CD14-positive monocyte (primary cell): ENCODE measurements around the gene UBE2I. TPM values are rescaled to one million over a fixed set of nuclear protein-coding genes. Genes with fewer than 3 reads are reported as not detected.
"Not testable (repeated sequence)": the region's sequence is repeated elsewhere in the genome, so short reads cannot be mapped to it uniquely, and the experiment has no call there.

Experiments
- DNase-seq, 3 donors: peaks; one replicate each; pipeline ENCODE4 v3.0.0-alpha.2; 2011 to 2022
- H2AFZ ChIP-seq: 2 replicates; pipeline ENCODE4 v1.6.0; 2012; ENCODE audit warnings: mild to moderate bottlenecking, low read depth, low read length, inconsistent platforms; ENCODE audit not compliant: insufficient read depth, poor library complexity, severe bottlenecking
- H3K27ac ChIP-seq, 2 donors: 1 replicate in 1 of 2; 2 replicates in 1 of 2; pipeline ENCODE4 v1.5.1; 2012 to 2013; ENCODE audit warnings: low read length in 2 of 2, control low read depth in 1 of 2, inconsistent platforms in 1 of 2, low read depth in 1 of 2, mild to moderate bottlenecking in 1 of 2
- H3K27me3 ChIP-seq, 2 donors: one replicate each; pipeline versions ENCODE4 v1.6.0 to v1.6.1; 2011 to 2013; ENCODE audit warnings: low read length in 2 of 2; ENCODE audit not compliant: control insufficient read depth in 2 of 2, insufficient read depth in 2 of 2
- H3K36me3 ChIP-seq, 2 donors: replicated peaks in 1 of 2; 1 replicate in 1 of 2; 2 replicates in 1 of 2; pipeline versions ENCODE4 v1.5.1 to v1.6.1; 2012 to 2013; ENCODE audit warnings: low read length in 2 of 2, control low read depth in 1 of 2, inconsistent platforms in 1 of 2, mild to moderate bottlenecking in 1 of 2; ENCODE audit not compliant: insufficient read depth in 2 of 2, control insufficient read depth in 1 of 2
- H3K4me1 ChIP-seq, 2 donors: 1 replicate in 1 of 2; 2 replicates in 1 of 2; pipeline versions ENCODE4 v1.5.1 to v1.6.1; 2012 to 2013; ENCODE audit warnings: low read length in 2 of 2, control low read depth in 1 of 2, inconsistent platforms in 1 of 2, mild to moderate bottlenecking in 1 of 2, moderate library complexity in 1 of 2; ENCODE audit not compliant: insufficient read depth in 2 of 2, control insufficient read depth in 1 of 2
- H3K4me2 ChIP-seq: replicated peaks from 2 replicates; pipeline ENCODE3; 2012; ENCODE audit warnings: low read length, moderate library complexity, mild to moderate bottlenecking; ENCODE audit not compliant: poor library complexity, severe bottlenecking; ENCODE audit errors: extremely low read depth
- H3K4me3 ChIP-seq, 3 experiments: fragments of 200-600 bp in 1 of 3; sonication (generic) in 1 of 3; replicated peaks in 1 of 3; 1 replicate in 2 of 3; 2 replicates in 1 of 3; pipeline ENCODE4 v1.5.1; 2011 to 2013; ENCODE audit warnings: low read length in 3 of 3, mild to moderate bottlenecking in 3 of 3, control low read depth in 2 of 3, low read depth in 2 of 3, inconsistent platforms in 1 of 3, moderate library complexity in 1 of 3
- H3K79me2 ChIP-seq: 2 replicates; pipeline ENCODE4 v1.6.0; 2012; ENCODE audit warnings: mild to moderate bottlenecking, control low read depth, inconsistent platforms, low read length, moderate library complexity; ENCODE audit not compliant: insufficient read depth
- H3K9ac ChIP-seq: 2 replicates; pipeline ENCODE4 v1.6.0; 2017; ENCODE audit warnings: low read length, mild to moderate bottlenecking; ENCODE audit not compliant: insufficient read depth, poor library complexity, severe bottlenecking
- H3K9me3 ChIP-seq, 2 donors: replicated peaks in 1 of 2; 1 replicate in 1 of 2; 2 replicates in 1 of 2; pipeline versions ENCODE4 v1.5.1 to v1.6.1; 2012 to 2013; ENCODE audit warnings: low read length in 2 of 2, control low read depth in 1 of 2; ENCODE audit not compliant: control insufficient read depth in 1 of 2, insufficient read depth in 1 of 2
- H4K20me1 ChIP-seq: 2 replicates; pipeline ENCODE4 v1.6.0; 2012; ENCODE audit warnings: mild to moderate bottlenecking, low read length, control low read depth, moderate library complexity; ENCODE audit not compliant: insufficient read depth
- H3K27ac Mint-ChIP-seq, 7 donors: one replicate each; pipeline ENCODE4 v1.8.0; 2020; ENCODE audit warnings: mild to moderate bottlenecking in 7 of 7, mixed read lengths in 7 of 7, moderate library complexity in 6 of 7, inconsistent platforms in 2 of 7
- H3K27me3 Mint-ChIP-seq, 3 donors: one replicate each; pipeline ENCODE4 v1.8.0; 2021 to 2022; ENCODE audit warnings: low read depth in 3 of 3, mild to moderate bottlenecking in 3 of 3, mixed read lengths in 3 of 3, moderate library complexity in 3 of 3, inconsistent platforms in 1 of 3
- H3K36me3 Mint-ChIP-seq, 2 donors: one replicate each; pipeline ENCODE4 v1.8.0; 2020; ENCODE audit warnings: mixed read lengths in 2 of 2, inconsistent platforms in 1 of 2, mild to moderate bottlenecking in 1 of 2
- H3K4me1 Mint-ChIP-seq: one replicate; pipeline ENCODE4 v1.8.0; 2020; ENCODE audit warnings: mild to moderate bottlenecking, mixed read lengths
- H3K4me3 Mint-ChIP-seq, 2 donors: one replicate each; pipeline ENCODE4 v1.8.0; 2020; ENCODE audit warnings: mild to moderate bottlenecking in 2 of 2, mixed read lengths in 2 of 2, moderate library complexity in 1 of 2
- H3K9me3 Mint-ChIP-seq, 7 donors: one replicate each; pipeline ENCODE4 v1.8.0; 2020 to 2022; ENCODE audit warnings: mixed read lengths in 7 of 7, mild to moderate bottlenecking in 6 of 7, moderate library complexity in 6 of 7, inconsistent platforms in 2 of 7
- WGBS: methylation state at CpG from one replicate; pipeline ENCODE4 v1.1.5; 2013; ENCODE audit warnings: missing lambda C conversion rate; ENCODE audit not compliant: insufficient coverage; 5-methylcytosine and 5-hydroxymethylcytosine counted together
- intact Hi-C, 2 donors: fragments of 100-400 bp; cut with micrococcal nuclease; formaldehyde crosslinking; loops; one replicate each; pipeline versions ENCODE4 v1.15.0 to v1.15.1; 2023
- polyA plus RNA-seq, 3 donors: library from polyadenylated mRNA; depleted of rRNA in 1 of 3; unstranded in 2 of 3; stranded (reverse) in 1 of 3; fragments of 300-500 nt in 2 of 3; fragments of >200 nt in 1 of 3; fragmentation: Illumina TruSeq in 2 of 3; gene quantifications; 1 replicate in 2 of 3; 2 replicates in 1 of 3; pipeline ENCODE4 v1.2.3, GENCODE V29; 2012 to 2021
- TF ChIP-seq, protein P1 (sequence below): fragments of 200-600 bp; IDR thresholded peaks from one replicate; pipeline ENCODE4 v1.8.0; 2022; ENCODE audit warnings: antibody characterized with exemption, mild to moderate bottlenecking

Gene UBE2I
- polyA plus RNA-seq, 3 donors: 76.8 to 112 (median 88.8) TPM

DNA sequence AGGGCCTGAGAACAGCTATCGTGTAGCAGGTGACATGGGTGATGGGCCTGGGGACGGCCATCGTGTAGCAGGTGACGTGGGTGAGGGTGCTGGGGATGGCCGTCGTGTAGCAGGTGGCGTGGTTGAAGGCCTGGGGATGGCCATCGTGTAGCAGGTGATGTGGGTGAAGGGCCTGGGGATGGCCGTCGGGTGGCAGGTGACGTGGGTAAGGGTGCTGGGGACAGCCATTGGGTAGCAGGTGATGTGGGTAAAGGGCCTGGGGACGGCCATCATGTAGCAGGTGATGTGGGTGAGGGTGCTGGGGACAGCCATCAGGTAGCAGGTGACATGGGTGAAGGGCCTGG, 38.1 kb upstream of the UBE2I start:
- Histone ChIP-seq H3K79me2 (no peaks in the 10 kb centered on the region), H3K36me3 (no peaks in the 10 kb centered on the region), H4K20me1 (no peaks in the 10 kb centered on the region), H3K4me2 (no peak overlapping the region), H3K4me3 (no peak overlapping the region), H3K9ac (no peak overlapping the region), H3K27me3 (no peaks in the 10 kb centered on the region), H3K9me3 (no peaks in the 10 kb centered on the region), H3K27ac (no peak overlapping the region), H3K4me1 (no peaks in the 10 kb centered on the region), H2AFZ (no peak overlapping the region)
- no peak overlapping the region for H3K4me3 Mint-ChIP-seq
- TF ChIP-seq, protein P1, sequence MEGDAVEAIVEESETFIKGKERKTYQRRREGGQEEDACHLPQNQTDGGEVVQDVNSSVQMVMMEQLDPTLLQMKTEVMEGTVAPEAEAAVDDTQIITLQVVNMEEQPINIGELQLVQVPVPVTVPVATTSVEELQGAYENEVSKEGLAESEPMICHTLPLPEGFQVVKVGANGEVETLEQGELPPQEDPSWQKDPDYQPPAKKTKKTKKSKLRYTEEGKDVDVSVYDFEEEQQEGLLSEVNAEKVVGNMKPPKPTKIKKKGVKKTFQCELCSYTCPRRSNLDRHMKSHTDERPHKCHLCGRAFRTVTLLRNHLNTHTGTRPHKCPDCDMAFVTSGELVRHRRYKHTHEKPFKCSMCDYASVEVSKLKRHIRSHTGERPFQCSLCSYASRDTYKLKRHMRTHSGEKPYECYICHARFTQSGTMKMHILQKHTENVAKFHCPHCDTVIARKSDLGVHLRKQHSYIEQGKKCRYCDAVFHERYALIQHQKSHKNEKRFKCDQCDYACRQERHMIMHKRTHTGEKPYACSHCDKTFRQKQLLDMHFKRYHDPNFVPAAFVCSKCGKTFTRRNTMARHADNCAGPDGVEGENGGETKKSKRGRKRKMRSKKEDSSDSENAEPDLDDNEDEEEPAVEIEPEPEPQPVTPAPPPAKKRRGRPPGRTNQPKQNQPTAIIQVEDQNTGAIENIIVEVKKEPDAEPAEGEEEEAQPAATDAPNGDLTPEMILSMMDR: no peak
- H3K9me3 Mint-ChIP-seq: peaks cover 0 to 13% (median 6%) of the 10 kb centered on the region in 7 donors
- H3K27ac Mint-ChIP-seq: no peak overlapping the region
- no peaks in the 10 kb centered on the region for H3K4me1 Mint-ChIP-seq
- H3K36me3 Mint-ChIP-seq: no peaks in the 10 kb centered on the region
- peaks cover 7 to 16% (median 14%) of the 10 kb centered on the region in 3 donors for H3K27me3 Mint-ChIP-seq
- 82% methylated on average over 11 of the region's 12 CpGs for WGBS
- no peak for DNase-seq
- intact Hi-C loops: no loop called here

DNA sequence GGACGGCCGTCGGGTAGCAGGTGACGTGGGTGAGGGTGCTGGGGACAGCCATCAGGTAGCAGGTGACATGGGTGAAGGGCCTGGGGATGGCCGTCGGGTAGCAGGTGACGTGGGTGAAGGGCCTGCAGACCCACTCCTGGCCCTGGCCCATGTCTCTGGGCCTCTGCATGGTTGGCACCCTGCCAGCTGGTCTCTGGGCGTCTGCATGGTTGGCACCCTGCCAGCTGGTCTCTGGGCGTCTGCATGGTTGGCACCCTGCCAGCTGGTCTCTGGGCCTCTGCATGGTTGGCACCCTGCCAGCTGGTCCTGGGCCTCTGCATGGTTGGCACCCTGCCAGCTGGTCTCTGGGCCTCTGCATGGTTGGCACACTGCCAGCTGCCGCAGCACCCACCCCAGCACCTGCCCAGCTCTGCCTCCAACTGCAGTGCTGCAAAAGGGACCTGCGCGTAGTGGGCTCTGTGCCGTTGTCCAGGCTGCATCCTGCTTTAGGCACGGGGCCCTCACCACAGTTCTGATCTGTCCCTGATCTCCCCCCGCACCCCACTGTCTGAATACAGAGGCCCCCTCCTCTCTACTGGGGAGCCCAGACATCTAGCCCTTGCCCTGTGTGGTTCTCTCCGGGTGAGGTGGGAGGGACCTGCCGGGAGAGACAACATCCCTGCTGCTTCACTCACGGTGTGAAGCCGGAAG, 37.6 kb upstream of the UBE2I start:
- H3K4me3 Mint-ChIP-seq, H3K79me2 ChIP-seq, H4K20me1 ChIP-seq, H3K27ac ChIP-seq, H3K9me3 ChIP-seq, H3K4me3 ChIP-seq, H3K36me3 ChIP-seq, DNase-seq, intact Hi-C loops, H3K4me1 ChIP-seq, H2AFZ ChIP-seq, H3K9ac ChIP-seq, H3K27ac Mint-ChIP-seq, H3K36me3 Mint-ChIP-seq, H3K4me2 ChIP-seq, H3K27me3 ChIP-seq, H3K4me1 Mint-ChIP-seq: not testable (repeated sequence)
- Mint-ChIP-seq H3K9me3 (peaks cover 0 to 10% (median 4%) of the 10 kb centered on the region in 7 donors), H3K27me3 (peaks cover 7 to 17% (median 11%) of the 10 kb centered on the region in 3 donors)
- 39% methylated on average over 17 of the region's 19 CpGs for WGBS
